Measurements from ENCODE around the gene IL18RAP.

GRCh38 chr2:102436323-102436722 is 13.4 kb downstream of the IL18RAP start:
- no peak for TF ChIP-seq CTCF (IDR thresholded peaks at IDR 0.05)
- no peak for TF ChIP-seq POLR2A (IDR thresholded peaks at IDR 0.05)
